Amygdala (tissue), 56 donors: Measurements from ENCODE around the gene CFAP58.
"Not testable (repeated sequence)": the region's sequence is repeated elsewhere in the genome, so short reads cannot be mapped to it uniquely, and the experiment has no call there.

Experiments
- DNase-seq, 56 donors: peaks; one replicate each; lab custom pipeline; 2025; lab: John Stamatoyannopoulos, UW

The CFAP58 gene

GRCh38 chr10:104417637-104418292, 64.1 kb downstream of the CFAP58 start:
- no peak for DNase-seq

GRCh38 chr10:104424719-104425118, 71.1 kb downstream of the CFAP58 start:
- DNase-seq, result no peak

DNA sequence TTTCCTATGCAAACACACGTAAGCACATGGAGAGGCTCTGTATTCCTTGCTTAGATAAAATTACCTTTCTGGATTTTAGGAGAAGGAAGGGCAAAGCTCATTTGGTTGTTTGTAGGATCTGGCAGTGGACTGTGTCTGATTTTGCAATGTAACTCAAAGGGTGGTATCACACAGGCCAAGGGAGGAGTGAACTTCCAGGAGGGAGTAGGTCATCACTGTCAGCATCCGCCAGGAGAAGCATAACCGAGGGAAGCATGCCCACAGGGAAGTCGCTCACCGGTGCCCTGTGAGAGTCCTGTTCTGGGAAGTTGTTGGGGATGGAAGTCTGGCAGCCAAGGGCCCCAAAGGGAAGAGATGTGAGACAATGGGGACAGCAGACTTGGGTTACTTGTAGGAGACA, 74.4 kb downstream of the CFAP58 start:
- DNase-seq, result no peak

DNA sequence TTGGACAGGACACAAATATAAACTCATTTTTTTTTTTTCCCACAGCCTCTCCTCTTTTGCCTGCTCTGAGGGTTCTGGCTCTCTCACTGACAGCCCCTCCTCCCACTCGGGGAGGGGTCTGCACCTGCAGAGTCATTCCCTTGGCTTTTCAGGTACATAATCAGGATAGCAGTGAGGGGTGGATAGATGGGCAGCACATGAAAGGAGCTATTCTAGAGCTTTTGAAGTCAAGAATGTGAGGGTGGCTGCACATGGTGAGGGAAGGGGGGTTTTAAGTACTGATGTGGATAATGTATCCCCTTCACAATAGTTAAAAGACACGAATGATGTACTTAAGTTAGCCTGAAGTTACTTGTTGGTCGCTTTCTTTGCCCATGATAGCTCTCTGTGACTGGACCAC, 76.2 kb downstream of the CFAP58 start:
- no peak for DNase-seq

DNA sequence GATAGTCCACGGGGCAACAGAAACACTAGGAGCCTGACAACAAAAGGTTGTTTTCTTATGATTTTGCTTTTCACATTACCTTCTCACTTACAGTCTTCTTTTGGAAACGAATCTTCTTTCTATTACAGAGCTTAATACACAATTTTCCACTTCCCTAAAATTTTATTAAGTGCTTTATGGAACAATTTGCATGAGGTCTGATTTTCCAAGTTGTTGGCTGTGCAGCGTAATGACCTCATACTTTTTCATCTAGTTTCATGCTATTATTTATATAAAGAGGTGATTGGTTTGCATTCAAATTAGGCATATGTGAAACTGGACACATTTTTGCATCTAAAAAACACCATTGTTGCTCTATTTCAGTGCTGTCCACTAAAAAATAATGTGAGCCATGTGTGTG, 76.7 kb downstream of the CFAP58 start:
- no peak for DNase-seq

DNA sequence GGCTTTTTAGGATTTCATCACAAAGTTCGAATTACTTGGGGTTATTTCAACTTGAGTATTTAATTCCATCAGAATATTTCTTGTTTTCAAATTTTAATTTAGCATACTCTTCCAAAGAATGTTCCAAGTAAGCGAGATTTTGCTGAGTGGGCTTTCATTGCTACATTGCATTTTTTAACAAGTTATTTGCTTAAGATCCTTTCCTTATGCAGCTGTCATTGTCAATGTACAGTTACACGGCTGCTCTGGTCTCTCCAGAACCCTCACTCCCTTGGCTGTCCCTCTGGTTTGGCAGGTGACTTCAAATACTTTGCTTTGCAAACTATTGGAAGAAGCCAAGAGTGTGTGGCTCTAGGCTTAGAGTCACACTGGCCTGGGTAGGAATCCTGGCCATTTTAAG, 80.0 kb downstream of the CFAP58 start:
- DNase-seq, result no peak

- no peak for DNase-seq
These were observed 81.0 kb downstream of the CFAP58 start for GRCh38 chr10:104434601-104435000.

GRCh38 chr10:104435822-104436221, 82.2 kb downstream of the CFAP58 start:
- no peak for DNase-seq

DNA sequence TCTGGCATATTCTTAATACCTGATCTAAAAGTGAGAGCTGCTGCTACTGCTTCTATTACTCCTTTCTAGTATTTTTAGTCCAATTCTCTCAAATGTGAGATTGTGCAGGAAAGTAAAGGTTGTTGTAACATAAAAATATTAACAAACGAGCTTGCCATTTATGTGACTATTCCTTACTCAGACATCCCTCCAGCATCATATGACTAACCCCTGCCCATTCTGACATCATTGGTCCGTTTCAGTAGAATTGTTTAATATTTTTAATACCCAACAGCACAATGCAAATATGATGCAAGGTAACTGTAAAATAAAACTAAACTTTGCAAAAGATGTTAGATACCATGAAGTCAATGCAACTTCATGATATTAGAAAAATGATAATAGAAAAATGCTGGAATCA, 83.6 kb downstream of the CFAP58 start:
- no peak for DNase-seq

DNA sequence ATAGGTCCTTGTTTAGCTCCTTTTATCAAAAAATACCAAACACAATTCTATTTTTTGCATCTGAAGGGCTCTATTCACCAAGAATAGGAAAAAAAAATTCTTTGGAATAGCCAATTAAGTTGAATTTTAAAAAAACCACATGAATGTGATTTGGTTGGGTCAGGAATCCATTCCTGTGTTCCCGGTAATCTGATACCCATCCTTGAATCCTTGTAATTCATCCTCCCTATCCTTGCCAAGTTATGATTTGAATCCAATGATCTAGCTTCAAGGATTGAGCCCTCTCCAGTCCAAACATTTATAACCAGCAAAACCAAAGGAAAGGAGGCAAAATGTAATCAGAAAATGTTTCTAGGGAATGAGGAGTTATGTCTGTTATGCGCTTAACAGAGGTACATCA, 86.6 kb downstream of the CFAP58 start:
- no peak for DNase-seq

- no peak for DNase-seq
These were observed 87.8 kb downstream of the CFAP58 start for GRCh38 chr10:104441329-104442000.

GRCh38 chr10:104445359-104445758, 91.7 kb downstream of the CFAP58 start:
- no peak for DNase-seq

GRCh38 chr10:104446151-104446550, 92.5 kb downstream of the CFAP58 start:
- no peak for DNase-seq

DNA sequence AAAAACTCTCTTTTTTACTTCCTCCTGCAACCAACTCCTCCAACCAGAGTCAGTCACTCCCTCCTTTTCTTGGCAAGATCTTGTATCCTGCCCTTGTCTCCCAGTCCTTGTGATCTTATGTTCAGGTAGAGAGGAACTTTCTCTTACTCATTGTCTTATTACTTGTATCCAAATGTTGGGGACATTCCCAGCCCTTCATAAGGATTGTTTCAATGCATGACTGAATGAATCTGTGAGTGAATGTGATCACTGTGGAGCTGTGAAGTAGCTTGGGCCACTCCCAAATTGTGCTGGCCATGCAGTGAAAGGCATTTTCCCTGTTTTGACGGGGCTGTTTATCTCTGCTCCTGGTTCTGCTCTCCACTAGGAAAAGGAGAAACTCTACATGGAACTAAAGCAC, 93.7 kb downstream of the CFAP58 start:
- no peak for DNase-seq

GRCh38 chr10:104447906-104448305, 94.3 kb downstream of the CFAP58 start:
- DNase-seq, result no peak

GRCh38 chr10:104449391-104449790, 95.8 kb downstream of the CFAP58 start:
- no peak for DNase-seq

DNA sequence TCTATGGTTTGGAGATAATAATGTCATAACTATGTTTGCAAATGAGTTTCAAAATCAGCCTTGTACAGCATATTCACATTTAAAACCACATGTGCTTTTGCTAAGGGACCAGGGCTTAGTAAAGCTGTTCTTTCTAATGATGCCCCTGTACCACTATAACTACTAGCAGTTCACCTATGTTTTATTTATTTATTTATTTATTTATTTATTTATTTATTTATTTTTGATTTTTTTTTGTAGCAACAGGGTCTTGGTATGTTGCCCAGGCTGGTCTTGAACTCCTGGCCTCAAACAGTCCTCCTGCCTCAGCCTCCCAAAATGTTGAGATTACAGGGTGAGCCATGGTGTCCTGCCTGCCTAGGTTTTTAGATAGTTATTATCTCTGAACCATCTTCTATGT, 96.9 kb downstream of the CFAP58 start:
- DNase-seq, result no peak

GRCh38 chr10:104450954-104451353, 97.3 kb downstream of the CFAP58 start:
- DNase-seq, result no peak

DNA sequence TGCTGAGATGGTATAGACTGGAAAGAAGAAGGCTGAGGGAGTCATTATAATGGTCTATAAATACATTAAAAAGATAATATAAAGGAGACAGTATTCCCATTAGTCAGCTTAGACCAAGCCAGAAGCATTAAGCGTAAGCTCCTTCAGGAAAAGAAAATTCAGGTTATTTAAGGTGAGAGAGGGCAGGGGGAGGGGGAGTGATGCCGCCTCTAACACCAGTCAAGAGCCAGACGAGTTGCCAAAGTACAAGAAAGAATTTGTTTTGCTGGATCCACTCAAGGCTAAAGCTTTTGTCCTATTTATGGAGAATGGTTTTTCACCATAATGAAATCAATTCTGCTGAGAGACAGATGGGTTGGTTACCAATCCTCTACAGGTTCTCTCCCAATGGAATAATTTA, 99.3 kb downstream of the CFAP58 start:
- DNase-seq, result no peak

DNA sequence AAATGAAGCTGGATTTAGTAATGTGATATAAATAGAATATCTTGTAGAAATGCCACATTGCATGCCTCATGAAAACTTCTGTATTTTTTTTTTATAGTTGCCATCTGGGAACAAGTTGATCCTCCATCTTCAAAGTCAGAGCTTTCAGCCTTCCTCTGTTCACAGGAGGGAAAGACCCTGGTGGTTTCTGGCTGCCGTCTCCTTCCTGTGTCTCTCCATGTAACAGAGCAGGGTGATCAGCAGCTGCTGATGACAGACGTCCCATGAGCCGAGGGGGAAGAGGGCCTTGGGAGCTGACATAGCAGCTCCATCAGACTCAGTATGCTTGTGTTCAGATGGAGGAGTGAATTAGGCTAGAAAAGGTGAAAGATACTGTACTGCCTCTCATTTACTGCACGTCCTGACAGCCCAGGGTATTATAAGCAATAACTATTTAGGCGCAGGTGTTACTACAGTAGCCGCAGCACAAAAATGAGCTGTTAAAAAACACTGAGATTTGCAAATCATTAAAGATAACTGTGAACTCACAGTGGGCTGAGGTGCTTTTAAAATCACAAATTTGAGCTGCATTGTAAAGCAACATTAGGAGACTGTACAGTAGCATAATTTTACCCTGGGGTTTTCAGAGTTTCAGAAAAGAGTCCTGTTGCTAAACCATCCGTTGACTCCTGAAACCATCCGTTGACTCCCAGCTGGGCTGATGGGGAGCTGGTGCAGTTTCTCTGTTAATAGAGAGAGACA, 103.3 kb downstream of the CFAP58 start:
- DNase-seq, result no peak

GRCh38 chr10:104457543-104457828, 103.9 kb downstream of the CFAP58 start:
- DNase-seq, result no peak

DNA sequence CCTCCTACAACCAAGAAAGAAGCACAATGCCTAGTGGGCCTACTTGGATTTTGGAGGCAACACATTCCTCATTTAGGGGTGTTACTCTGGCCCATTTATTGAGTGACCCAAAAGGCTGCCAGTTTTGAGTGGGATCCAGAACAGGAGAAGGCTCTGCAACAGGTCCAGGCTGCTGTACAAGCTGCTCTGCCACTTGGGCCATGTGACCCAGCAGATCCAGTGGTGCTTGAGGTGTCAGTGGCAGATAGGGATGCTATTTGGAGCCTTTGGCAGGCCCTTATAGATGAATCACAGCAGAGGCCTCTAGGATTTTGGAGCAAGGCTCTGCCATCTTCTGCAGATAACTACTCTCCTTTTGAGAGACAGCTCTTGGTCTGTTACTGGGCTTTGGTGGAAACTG, 111.9 kb downstream of the CFAP58 start:
- DNase-seq, result not testable (repeated sequence)
